GM12891 (cell line): ENCODE measurements around the gene FZD8.

Experiments
- POLR2A ChIP-seq: IDR thresholded peaks from 2 replicates; pipeline ENCODE4 v1.6.1; 2011; ENCODE audit warnings: low read depth, low read length, control low read depth
- POLR2AphosphoS5 ChIP-seq: IDR thresholded peaks from 2 replicates; pipeline ENCODE4 v1.6.1; 2011; ENCODE audit warnings: low read depth, low read length, control low read depth

DNA sequence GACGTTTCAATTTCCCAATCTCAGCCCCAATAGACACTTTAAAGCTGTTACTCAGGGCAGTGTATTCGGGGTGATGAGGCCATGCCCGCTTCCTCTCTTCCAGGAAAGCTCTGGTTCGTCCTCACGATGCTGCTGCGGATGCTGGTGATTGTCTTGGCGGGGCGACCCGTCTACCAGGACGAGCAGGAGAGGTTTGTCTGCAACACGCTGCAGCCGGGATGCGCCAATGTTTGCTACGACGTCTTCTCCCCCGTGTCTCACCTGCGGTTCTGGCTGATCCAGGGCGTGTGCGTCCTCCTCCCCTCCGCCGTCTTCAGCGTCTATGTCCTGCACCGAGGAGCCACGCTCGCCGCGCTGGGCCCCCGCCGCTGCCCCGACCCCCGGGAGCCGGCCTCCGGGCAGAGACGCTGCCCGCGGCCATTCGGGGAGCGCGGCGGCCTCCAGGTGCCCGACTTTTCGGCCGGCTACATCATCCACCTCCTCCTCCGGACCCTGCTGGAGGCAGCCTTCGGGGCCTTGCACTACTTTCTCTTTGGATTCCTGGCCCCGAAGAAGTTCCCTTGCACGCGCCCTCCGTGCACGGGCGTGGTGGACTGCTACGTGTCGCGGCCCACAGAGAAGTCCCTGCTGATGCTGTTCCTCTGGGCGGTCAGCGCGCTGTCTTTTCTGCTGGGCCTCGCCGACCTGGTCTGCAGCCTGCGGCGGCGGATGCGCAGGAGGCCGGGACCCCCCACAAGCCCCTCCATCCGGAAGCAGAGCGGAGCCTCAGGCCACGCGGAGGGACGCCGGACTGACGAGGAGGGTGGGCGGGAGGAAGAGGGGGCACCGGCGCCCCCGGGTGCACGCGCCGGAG lies 34.4 kb downstream of the FZD8 start:
- TF ChIP-seq POLR2AphosphoS5 (no peak), POLR2A (no peak)
